ENCODE results near the gene TRIM4. TPM values are rescaled to one million over a fixed set of nuclear protein-coding genes. Genes with fewer than 3 reads are reported as not detected.

The TRIM4 gene
- total RNA-seq, 1 donor from 2014 or later, result 35.8 TPM

GRCh38 chr7:99860281-99861127 lies 58.8 kb downstream of the TRIM4 start:
- H3K9me3 Mint-ChIP-seq, result peaks cover 3% of the 10 kb centered on the region
- no peak for DNase-seq
- H3K27ac Mint-ChIP-seq, result no peak overlapping the region
- ChIA-PET CTCF (no interaction called here), POLR2A (no interaction called here)
- H3K4me1 Mint-ChIP-seq, result no peaks in the 10 kb centered on the region
- no peak overlapping the region for H3K4me3 Mint-ChIP-seq
- intact Hi-C loops (cut with micrococcal nuclease), result no loop called here
- no peaks in the 10 kb centered on the region for H3K36me3 Mint-ChIP-seq (ENCODE audit: low read depth)
- ATAC-seq (ENCODE audit: low read depth), result no peak
- H3K27me3 Mint-ChIP-seq, result peaks cover 33% of the 10 kb centered on the region
- TF ChIP-seq CTCF (IDR thresholded peaks at IDR 0.05), result no peak

GRCh38 chr7:99855236-99855635 lies 64.1 kb downstream of the TRIM4 start:
- Mint-ChIP-seq H3K4me3 (no peak overlapping the region), H3K9me3 (no peaks in the 10 kb centered on the region), H3K27me3 (peaks cover 25% of the 10 kb centered on the region), H3K27ac (no peak overlapping the region), H3K4me1 (no peaks in the 10 kb centered on the region), H3K36me3 (ENCODE audit: low read depth) (no peaks in the 10 kb centered on the region)
- ChIA-PET CTCF (no interaction called here), POLR2A (no interaction called here)
- no peak for TF ChIP-seq CTCF (IDR thresholded peaks at IDR 0.05)
- ATAC-seq (ENCODE audit: low read depth), result no peak
- DNase-seq, result no peak
- intact Hi-C loops (cut with micrococcal nuclease), result no loop called here

- no peaks in the 10 kb centered on the region for H3K4me1 Mint-ChIP-seq
- H3K9me3 Mint-ChIP-seq, result no peaks in the 10 kb centered on the region
- CTCF ChIA-PET, result no interaction called here
- ATAC-seq (ENCODE audit: low read depth) (no peak), DNase-seq (no peak)
- no peak for TF ChIP-seq CTCF (IDR thresholded peaks at IDR 0.05)
- H3K36me3 Mint-ChIP-seq (ENCODE audit: low read depth), result no peaks in the 10 kb centered on the region
- H3K4me3 Mint-ChIP-seq, result no peak overlapping the region
- intact Hi-C loops (cut with micrococcal nuclease), result no loop called here
- POLR2A ChIA-PET, result no interaction called here
- peaks cover 12% of the 10 kb centered on the region for H3K27me3 Mint-ChIP-seq
- no peak overlapping the region for H3K27ac Mint-ChIP-seq
These were observed 70.7 kb downstream of the TRIM4 start for GRCh38 chr7:99848420-99849216.

GRCh38 chr7:99844328-99844727 lies 75.0 kb downstream of the TRIM4 start:
- Mint-ChIP-seq H3K27me3 (peaks cover 18% of the 10 kb centered on the region), H3K4me3 (no peak overlapping the region), H3K4me1 (no peaks in the 10 kb centered on the region), H3K9me3 (no peaks in the 10 kb centered on the region), H3K27ac (no peak overlapping the region), H3K36me3 (ENCODE audit: low read depth) (no peaks in the 10 kb centered on the region)
- no peak for TF ChIP-seq CTCF (IDR thresholded peaks at IDR 0.05)
- no peak for DNase-seq
- ChIA-PET CTCF (no interaction called here), POLR2A (no interaction called here)
- ATAC-seq (ENCODE audit: low read depth), result no peak
- intact Hi-C loops (cut with micrococcal nuclease), result no loop called here

- ChIA-PET POLR2A (no interaction called here), CTCF (no interaction called here)
- intact Hi-C loops (cut with micrococcal nuclease), result no loop called here
These were observed 75.5 kb downstream of the TRIM4 start for GRCh38 chr7:99843808-99844207.

More at GRCh38 chr7:99843808-99844207, 75.5 kb downstream of the TRIM4 start:
- ATAC-seq (ENCODE audit: low read depth) (no peak), DNase-seq (no peak)
- TF ChIP-seq CTCF (IDR thresholded peaks at IDR 0.05), result no peak
- Mint-ChIP-seq H3K36me3 (ENCODE audit: low read depth) (no peaks in the 10 kb centered on the region), H3K4me3 (no peak overlapping the region), H3K9me3 (no peaks in the 10 kb centered on the region), H3K27ac (no peak overlapping the region), H3K27me3 (peaks cover 18% of the 10 kb centered on the region), H3K4me1 (no peaks in the 10 kb centered on the region)

All from activated B cell treated with CpG ODN at 0.5 μM for 24 hours (primary cell).